Endothelial cell of umbilical vein (primary cell): Measurements from ENCODE around the gene RAB7B. TPM values are rescaled to one million over a fixed set of nuclear protein-coding genes. Genes with fewer than 3 reads are reported as not detected.

Experiments used
- BruUV-seq: library from RNA; stranded (reverse); fragments of 400-500 nt; replicated peaks from 2 replicates; lab custom pipeline; 2021; lab: Mats Ljungman, UMichigan
- CTCF ChIA-PET: fragments of 300-600, 350-600 bp; sonication (Branson Sonifier 250); formaldehyde crosslinking; loops from one replicate; lab custom pipeline; 2021; ENCODE audit warnings: antibody characterized with exemption, inconsistent platforms; lab: Charles Lee
- POLR2A ChIA-PET: fragments of 300-600, 350-600 bp; sonication (Branson Sonifier 250); formaldehyde crosslinking; loops from one replicate; lab custom pipeline; 2021; ENCODE audit warnings: antibody characterized with exemption, inconsistent platforms; lab: Charles Lee
- DNase-seq: peaks from one replicate; pipeline ENCODE4 v3.0.0-alpha.2; 2011; ENCODE audit warnings: low read depth, low spot score
- FAIRE-seq: peaks from 2 replicates; lab custom pipeline; 2011; peaks lifted over from hg19 to GRCh38; lab: Jason Lieb, UNC
- H2AFZ ChIP-seq: 2 replicates; pipeline ENCODE4 v1.6.0; 2012; ENCODE audit warnings: low read depth, low read length, control low read depth, inconsistent platforms
- H3K27ac ChIP-seq: 2 replicates; pipeline ENCODE4 v1.5.1; 2011; ENCODE audit warnings: low read depth, mild to moderate bottlenecking, control low read depth, low read length, moderate library complexity; ENCODE audit not compliant: insufficient read depth
- H3K27me3 ChIP-seq, 2 experiments: 2 replicates each; pipeline versions ENCODE4 v1.6.0 to v1.6.1; 2011; ENCODE audit warnings: low read length in 2 of 2, mixed read lengths in 1 of 2; ENCODE audit not compliant: control insufficient read depth in 2 of 2, insufficient read depth in 2 of 2
- H3K36me3 ChIP-seq, 2 experiments: 2 replicates in 1 of 2; 3 replicates in 1 of 2; pipeline ENCODE4 v1.5.1; 2011; ENCODE audit warnings: low read length in 2 of 2, mild to moderate bottlenecking in 1 of 2, moderate library complexity in 1 of 2; ENCODE audit not compliant: control insufficient read depth in 2 of 2, insufficient read depth in 2 of 2; ENCODE audit errors: extremely low read depth in 1 of 2
- H3K4me1 ChIP-seq: 3 replicates; pipeline ENCODE4 v1.5.1; 2011; ENCODE audit warnings: mild to moderate bottlenecking, low read length; ENCODE audit not compliant: control insufficient read depth, insufficient read depth; ENCODE audit errors: extremely low read depth
- H3K4me2 ChIP-seq: 2 replicates; pipeline ENCODE4 v1.6.1; 2011; ENCODE audit warnings: low read length, control low read depth, mixed read lengths; ENCODE audit not compliant: insufficient read depth
- H3K4me3 ChIP-seq, 3 experiments: fragments of 200-600 bp in 1 of 3; sonication (generic), shearing (Covaris generic) in 1 of 3; replicated peaks in 1 of 3; 2 replicates each; pipeline ENCODE4 v1.5.1; 2011 to 2016; ENCODE audit warnings: control low read depth in 3 of 3, low read length in 3 of 3, mild to moderate bottlenecking in 2 of 3, inconsistent platforms in 1 of 3, low read depth in 1 of 3, moderate library complexity in 1 of 3; ENCODE audit not compliant: insufficient read depth in 1 of 3
- H3K79me2 ChIP-seq: 2 replicates; pipeline ENCODE4 v1.6.0; 2012; ENCODE audit warnings: low read length, inconsistent platforms; ENCODE audit not compliant: control insufficient read depth, insufficient read depth
- H3K9ac ChIP-seq: replicated peaks from 2 replicates; pipeline ENCODE3; 2011; ENCODE audit warnings: low read length, control low read depth; ENCODE audit not compliant: insufficient read depth; ENCODE audit errors: extremely low read depth
- H3K9me1 ChIP-seq: replicated peaks from 3 replicates; pipeline ENCODE4 v1.6.0; 2011; ENCODE audit warnings: mild to moderate bottlenecking, low read length; ENCODE audit not compliant: control insufficient read depth, insufficient read depth; ENCODE audit errors: extremely low read depth
- H3K9me3 ChIP-seq: replicated peaks from 2 replicates; pipeline ENCODE4 v1.5.1; 2012; ENCODE audit warnings: low read length, inconsistent platforms; ENCODE audit not compliant: control insufficient read depth, insufficient read depth
- H4K20me1 ChIP-seq: replicated peaks from 2 replicates; pipeline ENCODE3; 2011; ENCODE audit warnings: mild to moderate bottlenecking, low read length; ENCODE audit not compliant: control insufficient read depth, insufficient read depth; ENCODE audit errors: extremely low read depth
- EZH2 ChIP-seq: IDR thresholded peaks from 2 replicates; pipeline ENCODE4 v1.6.1; 2012; ENCODE audit warnings: borderline replicate concordance, low read depth, mild to moderate bottlenecking, moderate library complexity, low read length, inconsistent platforms; ENCODE audit not compliant: severe bottlenecking
- FOS ChIP-seq: IDR thresholded peaks from 2 replicates; pipeline ENCODE4 v1.6.1; 2011; ENCODE audit warnings: mild to moderate bottlenecking, low read length, moderate library complexity, borderline replicate concordance; ENCODE audit not compliant: insufficient read depth
- JUN ChIP-seq: IDR thresholded peaks from 2 replicates; pipeline ENCODE4 v1.6.1; 2011; ENCODE audit warnings: borderline replicate concordance, low read depth; ENCODE audit not compliant: insufficient read length, insufficient read depth
- MAX ChIP-seq: IDR thresholded peaks from 2 replicates; pipeline ENCODE4 v1.6.1; 2011; ENCODE audit not compliant: insufficient read depth, insufficient read length
- POLR2A ChIP-seq: IDR thresholded peaks from 2 replicates; pipeline ENCODE4 v1.6.1; 2012; ENCODE audit warnings: low read depth, mild to moderate bottlenecking, control low read depth, low read length
- POLR2AphosphoS5 ChIP-seq: IDR thresholded peaks from 2 replicates; pipeline ENCODE4 v1.6.1; 2012; ENCODE audit warnings: low read depth, mild to moderate bottlenecking, control low read depth, low read length, moderate library complexity; ENCODE audit not compliant: insufficient read depth
- dilution Hi-C: fragments of 300-500 bp; cut with MboI; formaldehyde crosslinking; loops from one replicate; pipeline ENCODE4 v1.15.0; 2019; ENCODE audit warnings: low sequenced_read_pairs; ENCODE audit not compliant: extremely low pct_ligation_motif_present
- intact Hi-C: fragments of 100-400 bp; cut with micrococcal nuclease; formaldehyde crosslinking; loops from one replicate; pipeline ENCODE4 v1.10.0; 2022
- polyA plus RNA-seq, 4 experiments: library from polyadenylated mRNA; depleted of rRNA in 3 of 4; stranded (reverse) in 3 of 4; unstranded in 1 of 4; fragments of >200 nt; gene quantifications; 2 replicates each; pipeline versions ENCODE4 v1.2.1 to v1.2.3, GENCODE V29; 2011 to 2012; ENCODE audit warnings: missing spikeins in 1 of 4
- total RNA-seq: library from RNA; stranded (reverse); gene quantifications from 2 replicates; pipeline ENCODE4 v1.2.3, GENCODE V29; 2021
- TF ChIP-seq, protein P1 (sequence below), 2 donors: IDR thresholded peaks; 1 replicate in 1 of 2; 2 replicates in 1 of 2; pipeline ENCODE4 v1.5.1; 2011; ENCODE audit warnings: low read length in 2 of 2, mild to moderate bottlenecking in 2 of 2, moderate library complexity in 2 of 2, control low read depth in 1 of 2, inconsistent platforms in 1 of 2, low read depth in 1 of 2; ENCODE audit not compliant: insufficient read depth in 1 of 2; ENCODE audit errors: extremely low read depth in 1 of 2

The RAB7B gene
- total and polyA plus RNA-seq, 2 donors (not counting 3 experiments of a cell fraction or from before 2014, with no cell fraction given), result 0.15 TPM; not detected in 1

- no peak for FAIRE-seq
- peaks cover 2% of the 10 kb centered on the region for H3K4me1 ChIP-seq
- no peak overlapping the region for H3K27ac ChIP-seq
- no peak overlapping the region for H3K4me3 ChIP-seq
- dilution Hi-C loops (no loop called here), intact Hi-C loops (no loop called here)
- ChIA-PET CTCF (interaction anchor here (0.7 to 1.4 kb wide), 3 partner anchors 21 to 86 kb away, joined by 4 read pairs; no protein-coding TSS in a partner anchor), POLR2A (no interaction called here)
- no peak for DNase-seq
- no TSS peak for BruUV-seq
- no peaks in the 10 kb centered on the region for H3K79me2 ChIP-seq
- H4K20me1 ChIP-seq, result no peaks in the 10 kb centered on the region
- no peak overlapping the region for H2AFZ ChIP-seq
- no peaks in the 10 kb centered on the region for H3K9me1 ChIP-seq
- H3K36me3 ChIP-seq, result no peaks in the 10 kb centered on the region
- H3K9me3 ChIP-seq, result no peaks in the 10 kb centered on the region
- H3K9ac ChIP-seq, result no peak overlapping the region
- no peaks in the 10 kb centered on the region for H3K27me3 ChIP-seq
- H3K4me2 ChIP-seq, result no peak overlapping the region
- no peak for TF ChIP-seq EZH2
- no peak for TF ChIP-seq POLR2A
- TF ChIP-seq, protein P1, sequence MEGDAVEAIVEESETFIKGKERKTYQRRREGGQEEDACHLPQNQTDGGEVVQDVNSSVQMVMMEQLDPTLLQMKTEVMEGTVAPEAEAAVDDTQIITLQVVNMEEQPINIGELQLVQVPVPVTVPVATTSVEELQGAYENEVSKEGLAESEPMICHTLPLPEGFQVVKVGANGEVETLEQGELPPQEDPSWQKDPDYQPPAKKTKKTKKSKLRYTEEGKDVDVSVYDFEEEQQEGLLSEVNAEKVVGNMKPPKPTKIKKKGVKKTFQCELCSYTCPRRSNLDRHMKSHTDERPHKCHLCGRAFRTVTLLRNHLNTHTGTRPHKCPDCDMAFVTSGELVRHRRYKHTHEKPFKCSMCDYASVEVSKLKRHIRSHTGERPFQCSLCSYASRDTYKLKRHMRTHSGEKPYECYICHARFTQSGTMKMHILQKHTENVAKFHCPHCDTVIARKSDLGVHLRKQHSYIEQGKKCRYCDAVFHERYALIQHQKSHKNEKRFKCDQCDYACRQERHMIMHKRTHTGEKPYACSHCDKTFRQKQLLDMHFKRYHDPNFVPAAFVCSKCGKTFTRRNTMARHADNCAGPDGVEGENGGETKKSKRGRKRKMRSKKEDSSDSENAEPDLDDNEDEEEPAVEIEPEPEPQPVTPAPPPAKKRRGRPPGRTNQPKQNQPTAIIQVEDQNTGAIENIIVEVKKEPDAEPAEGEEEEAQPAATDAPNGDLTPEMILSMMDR (IDR thresholded peaks at IDR 0.05; ENCODE audit: extremely low read depth in 1 of 2, insufficient read depth in 1 of 2, low read depth in 1 of 2, low read length in 2 of 2), result no peak
- TF ChIP-seq JUN, result no peak
Measured at GRCh38 chr1:206005234-206005633, 2.0 kb upstream of the RAB7B start.

DNA sequence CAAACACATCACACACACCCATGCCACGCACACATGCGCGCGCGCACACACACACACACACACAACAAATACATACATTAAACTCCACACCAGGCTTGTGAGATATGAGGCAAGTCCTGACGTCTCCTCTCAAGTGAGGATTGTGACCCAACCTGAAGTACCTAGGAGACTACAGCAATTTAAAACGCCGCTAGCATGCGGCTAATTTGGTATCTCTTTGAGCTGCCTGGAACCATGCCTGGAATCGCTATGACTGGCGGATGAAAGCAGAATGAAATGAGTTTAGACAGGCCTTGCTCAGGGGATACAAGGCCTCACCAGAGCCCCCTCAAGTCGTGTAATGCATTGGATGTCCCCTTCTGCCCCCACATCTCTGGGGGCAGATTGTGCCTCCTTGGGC, 1.6 kb upstream of the RAB7B start:
- H3K9ac ChIP-seq, result no peak overlapping the region
- intact Hi-C loops, result no loop called here

More for the DNA sequence above, 1.6 kb upstream of the RAB7B start:
- FAIRE-seq, result no peak
- no peaks in the 10 kb centered on the region for H4K20me1 ChIP-seq
- no peaks in the 10 kb centered on the region for H3K27me3 ChIP-seq
- BruUV-seq, result no TSS peak
- peaks cover 2% of the 10 kb centered on the region for H3K4me1 ChIP-seq
- H3K4me2 ChIP-seq, result no peak overlapping the region
- dilution Hi-C loops, result no loop called here
- TF ChIP-seq MAX (no peak), POLR2A (no peak), FOS (no peak), EZH2 (no peak), POLR2AphosphoS5 (no peak), JUN (no peak)
- TF ChIP-seq, protein P1 (IDR thresholded peaks at IDR 0.05; ENCODE audit: extremely low read depth in 1 of 2, insufficient read depth in 1 of 2, low read depth in 1 of 2, low read length in 2 of 2), result no peak
- POLR2A ChIA-PET, result no interaction called here
- H3K9me3 ChIP-seq, result no peaks in the 10 kb centered on the region
- no peak overlapping the region for H3K27ac ChIP-seq
- no peaks in the 10 kb centered on the region for H3K9me1 ChIP-seq
- no peaks in the 10 kb centered on the region for H3K79me2 ChIP-seq
- CTCF ChIA-PET, result interaction anchor here (1.4 kb wide), 1 partner anchor 86 kb away, joined by 4 read pairs; no protein-coding TSS in a partner anchor
- no peak for DNase-seq
- no peaks in the 10 kb centered on the region for H3K36me3 ChIP-seq
- H3K4me3 ChIP-seq, result no peak overlapping the region
- no peak overlapping the region for H2AFZ ChIP-seq
